Measurements from ENCODE around the gene AKAP10. TPM values are rescaled to one million over a fixed set of nuclear protein-coding genes. Genes with fewer than 3 reads are reported as not detected.

The AKAP10 gene, protein sequence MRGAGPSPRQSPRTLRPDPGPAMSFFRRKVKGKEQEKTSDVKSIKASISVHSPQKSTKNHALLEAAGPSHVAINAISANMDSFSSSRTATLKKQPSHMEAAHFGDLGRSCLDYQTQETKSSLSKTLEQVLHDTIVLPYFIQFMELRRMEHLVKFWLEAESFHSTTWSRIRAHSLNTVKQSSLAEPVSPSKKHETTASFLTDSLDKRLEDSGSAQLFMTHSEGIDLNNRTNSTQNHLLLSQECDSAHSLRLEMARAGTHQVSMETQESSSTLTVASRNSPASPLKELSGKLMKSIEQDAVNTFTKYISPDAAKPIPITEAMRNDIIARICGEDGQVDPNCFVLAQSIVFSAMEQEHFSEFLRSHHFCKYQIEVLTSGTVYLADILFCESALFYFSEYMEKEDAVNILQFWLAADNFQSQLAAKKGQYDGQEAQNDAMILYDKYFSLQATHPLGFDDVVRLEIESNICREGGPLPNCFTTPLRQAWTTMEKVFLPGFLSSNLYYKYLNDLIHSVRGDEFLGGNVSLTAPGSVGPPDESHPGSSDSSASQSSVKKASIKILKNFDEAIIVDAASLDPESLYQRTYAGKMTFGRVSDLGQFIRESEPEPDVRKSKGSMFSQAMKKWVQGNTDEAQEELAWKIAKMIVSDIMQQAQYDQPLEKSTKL
- total RNA-seq: 43.7 TPM
- 8.3 TPM for polyA plus RNA-seq (ENCODE audit: insufficient read depth, low read depth, low replicate concordance)
- long read RNA-seq, donor 1, full-length matches to known transcripts: 2 of 2 reads
- long read RNA-seq, donor 1, partial matches to known transcripts: 0 of 2 reads
- long read RNA-seq, donor 1, other reads (novel, unspliced or antisense): 0 of 2 reads
- long read RNA-seq, donor 2, full-length matches to known transcripts: 1 of 1 reads
- long read RNA-seq, donor 2, partial matches to known transcripts: 0 of 1 reads
- long read RNA-seq, donor 2, other reads (novel, unspliced or antisense): 0 of 1 reads
- long read RNA-seq, donor 3, full-length matches to known transcripts: 5 of 5 reads
- long read RNA-seq, donor 3, partial matches to known transcripts: 0 of 5 reads
- long read RNA-seq, donor 3, other reads (novel, unspliced or antisense): 0 of 5 reads
- long read RNA-seq, donor 4, full-length matches to known transcripts: 5 of 5 reads
- long read RNA-seq, donor 4, partial matches to known transcripts: 0 of 5 reads
- long read RNA-seq, donor 4, other reads (novel, unspliced or antisense): 0 of 5 reads
- long read RNA-seq, donor 5: 0 reads
- long read RNA-seq, donor 6: 0 reads
- long read RNA-seq, donor 7, full-length matches to known transcripts: 25 of 41 reads
- long read RNA-seq, donor 7, partial matches to known transcripts: 2 of 41 reads
- long read RNA-seq, donor 7, other reads (novel, unspliced or antisense): 14 of 41 reads
- long read RNA-seq, donor 8, full-length matches to known transcripts: 2 of 2 reads
- long read RNA-seq, donor 8, partial matches to known transcripts: 0 of 2 reads
- long read RNA-seq, donor 8, other reads (novel, unspliced or antisense): 0 of 2 reads
- long read RNA-seq, donor 9, partial matches to known transcripts: 0 of 1 reads
- long read RNA-seq, donor 9, other reads (novel, unspliced or antisense): 0 of 1 reads
- long read RNA-seq, donor 10, full-length matches to known transcripts: 2 of 2 reads
- long read RNA-seq, donor 10, partial matches to known transcripts: 0 of 2 reads
- long read RNA-seq, donor 10, other reads (novel, unspliced or antisense): 0 of 2 reads

DNA sequence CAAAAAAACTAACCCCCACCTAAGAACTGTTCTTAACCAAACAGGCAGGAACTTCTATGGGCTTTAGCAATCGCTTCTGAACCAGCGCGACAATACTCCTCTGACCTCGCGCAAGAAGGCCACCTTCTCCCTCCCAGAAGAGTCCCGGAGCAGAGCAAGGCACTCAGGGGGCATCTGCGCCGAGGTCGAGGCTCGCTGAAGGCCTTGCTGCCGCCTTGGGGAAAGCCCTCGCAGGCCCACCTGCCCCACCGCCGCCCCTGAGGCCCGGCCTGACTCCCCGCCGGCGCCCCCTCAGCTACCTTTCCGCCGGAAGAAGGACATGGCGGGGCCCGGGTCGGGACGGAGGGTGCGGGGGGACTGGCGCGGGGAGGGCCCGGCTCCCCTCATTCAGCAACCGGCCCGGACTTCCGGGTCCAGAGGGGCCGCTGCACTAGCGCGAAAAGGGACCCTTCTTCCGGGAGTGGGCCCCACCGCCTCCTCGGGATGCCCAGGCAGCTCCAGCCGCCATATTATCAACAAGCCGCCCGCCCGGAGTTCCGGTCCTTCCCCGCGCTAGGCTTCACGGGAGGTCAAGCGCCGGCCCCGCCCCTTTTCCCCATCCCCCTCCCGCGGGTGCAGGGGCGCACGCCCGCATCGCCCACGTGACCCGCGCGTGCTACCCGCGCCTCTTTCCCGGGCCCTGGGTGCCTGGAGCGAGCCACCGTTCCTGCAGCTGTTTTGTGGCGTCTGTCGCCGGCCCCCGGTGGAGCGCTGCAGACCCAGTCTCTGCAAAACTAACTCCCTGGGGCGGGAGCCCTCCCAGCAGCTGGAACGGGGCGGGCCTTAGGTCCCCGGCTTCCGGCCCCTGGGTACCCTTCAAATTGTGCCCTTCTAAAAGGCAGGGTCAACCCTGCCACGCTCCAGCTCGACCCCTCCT, at the start of gene AKAP10:
Gene AKAP10, minus strand, starts transcription at position 536 of the 916 bp plus-strand sequence. Its CDS starts 149 bp downstream, at position 387.
- Histone ChIP-seq H3K36me3 (ENCODE audit: control insufficient read depth in 2 of 3, insufficient read depth in 3 of 3, low read length in 3 of 3) (no peaks in the 10 kb centered on the region), H3K27me3 (ENCODE audit: control insufficient read depth, insufficient read depth, low read length) (no peaks in the 10 kb centered on the region), H3K4me3 (ENCODE audit: low read length in 3 of 3) (peak within 1 kb of the TSS; percentile 72 to 95 (median 83)), H3K27ac (ENCODE audit: low read depth in 2 of 2, low read length in 2 of 2) (peak within 1 kb of the TSS; percentile 81 to 82), H3K9ac (ENCODE audit: low read length in 3 of 3) (peak within 1 kb of the TSS; percentile 70 to 85 (median 78)), H3K9me3 (ENCODE audit: control insufficient read depth in 2 of 3, insufficient read depth in 1 of 3, low read length in 3 of 3) (no peaks in the 10 kb centered on the region), H3K4me1 (ENCODE audit: control insufficient read depth in 2 of 3, insufficient read depth in 2 of 3, low read depth in 1 of 3, low read length in 3 of 3) (peaks cover 0 to 6% (median 0%) of the 10 kb centered on the region in 3 donors)
- intact Hi-C loops (cut with DNase I): no loop called here
- TF ChIP-seq, protein P1, sequence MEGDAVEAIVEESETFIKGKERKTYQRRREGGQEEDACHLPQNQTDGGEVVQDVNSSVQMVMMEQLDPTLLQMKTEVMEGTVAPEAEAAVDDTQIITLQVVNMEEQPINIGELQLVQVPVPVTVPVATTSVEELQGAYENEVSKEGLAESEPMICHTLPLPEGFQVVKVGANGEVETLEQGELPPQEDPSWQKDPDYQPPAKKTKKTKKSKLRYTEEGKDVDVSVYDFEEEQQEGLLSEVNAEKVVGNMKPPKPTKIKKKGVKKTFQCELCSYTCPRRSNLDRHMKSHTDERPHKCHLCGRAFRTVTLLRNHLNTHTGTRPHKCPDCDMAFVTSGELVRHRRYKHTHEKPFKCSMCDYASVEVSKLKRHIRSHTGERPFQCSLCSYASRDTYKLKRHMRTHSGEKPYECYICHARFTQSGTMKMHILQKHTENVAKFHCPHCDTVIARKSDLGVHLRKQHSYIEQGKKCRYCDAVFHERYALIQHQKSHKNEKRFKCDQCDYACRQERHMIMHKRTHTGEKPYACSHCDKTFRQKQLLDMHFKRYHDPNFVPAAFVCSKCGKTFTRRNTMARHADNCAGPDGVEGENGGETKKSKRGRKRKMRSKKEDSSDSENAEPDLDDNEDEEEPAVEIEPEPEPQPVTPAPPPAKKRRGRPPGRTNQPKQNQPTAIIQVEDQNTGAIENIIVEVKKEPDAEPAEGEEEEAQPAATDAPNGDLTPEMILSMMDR (IDR thresholded peaks at IDR 0.05; ENCODE audit: borderline replicate concordance, extremely low read depth, insufficient read depth): no peak
- DNase-seq (peak; percentile 94 to 98 (median 96)), FAIRE-seq (no peak)

DNA sequence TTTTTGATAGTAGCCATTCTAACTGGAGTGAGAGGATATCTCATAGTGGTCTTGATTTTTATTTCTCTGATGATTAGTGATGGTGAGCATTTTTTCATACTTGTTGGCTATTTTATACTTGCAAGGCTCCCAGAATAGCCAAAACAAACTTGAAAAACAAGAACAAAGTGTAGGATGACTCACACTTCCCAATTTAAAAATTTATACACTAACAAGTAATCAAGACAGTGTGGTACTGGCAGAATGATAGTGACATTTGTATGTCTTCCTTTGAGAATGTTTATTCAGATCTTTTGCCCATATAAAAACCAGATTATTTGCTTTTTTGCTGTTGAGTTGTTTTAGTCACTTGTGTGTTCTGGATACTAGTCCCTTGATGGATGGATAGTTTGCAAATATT, 49.3 kb upstream of the AKAP10 start:
- Histone ChIP-seq H3K27me3 (ENCODE audit: control insufficient read depth, insufficient read depth, low read length) (no peaks in the 10 kb centered on the region), H3K4me3 (ENCODE audit: low read length in 3 of 3) (no peak overlapping the region), H3K9me3 (ENCODE audit: control insufficient read depth in 2 of 3, insufficient read depth in 1 of 3, low read length in 3 of 3) (no peaks in the 10 kb centered on the region), H3K9ac (ENCODE audit: low read length in 3 of 3) (no peak overlapping the region), H3K36me3 (ENCODE audit: control insufficient read depth in 2 of 3, insufficient read depth in 3 of 3, low read length in 3 of 3) (no peaks in the 10 kb centered on the region), H3K27ac (ENCODE audit: low read depth in 2 of 2, low read length in 2 of 2) (no peak overlapping the region), H3K4me1 (ENCODE audit: control insufficient read depth in 2 of 3, insufficient read depth in 2 of 3, low read depth in 1 of 3, low read length in 3 of 3) (no peaks in the 10 kb centered on the region)
- intact Hi-C loops (cut with DNase I): no loop called here
- FAIRE-seq (no peak), DNase-seq (no peak)
- TF ChIP-seq, protein P1 (IDR thresholded peaks at IDR 0.05; ENCODE audit: borderline replicate concordance, extremely low read depth, insufficient read depth): no peak

Data from kidney (tissue), 22 donors.